Neural progenitor cell (in vitro differentiated cells): ENCODE results near the gene TREM2. TPM values are rescaled to one million over a fixed set of nuclear protein-coding genes. Genes with fewer than 3 reads are reported as not detected.
"Not testable (repeated sequence)": the region's sequence is repeated elsewhere in the genome, so short reads cannot be mapped to it uniquely, and the experiment has no call there.

Source experiments
- DNase-seq: peaks from one replicate; pipeline ENCODE4 v3.0.0-alpha.2; 2016; ENCODE audit warnings: low spot score
- H2AFZ ChIP-seq: fragments of 200-600 bp; sonication (generic); replicated peaks from 2 replicates; pipeline ENCODE4 v1.6.1; 2016; ENCODE audit warnings: antibody characterized with exemption
- H3F3A ChIP-seq: fragments of 200-600 bp; sonication (generic); 2 replicates; pipeline ENCODE4 v1.6.1; 2016; ENCODE audit warnings: antibody characterized with exemption, low read depth
- H3K27ac ChIP-seq: fragments of 200-600 bp; sonication (generic); 2 replicates; pipeline ENCODE4 v1.5.1; 2016; ENCODE audit warnings: mild to moderate bottlenecking
- H3K27me3 ChIP-seq: fragments of 200-600 bp; sonication (generic); 2 replicates; pipeline ENCODE4 v1.6.1; 2016; ENCODE audit warnings: mild to moderate bottlenecking, moderate library complexity
- H3K36me3 ChIP-seq: fragments of 200-600 bp; sonication (generic); 2 replicates; pipeline ENCODE4 v1.5.1; 2016
- H3K4me1 ChIP-seq: fragments of 200-600 bp; sonication (generic); 2 replicates; pipeline ENCODE4 v1.6.1; 2016; ENCODE audit warnings: mixed run types
- H3K4me2 ChIP-seq: fragments of 200-600 bp; sonication (generic); 2 replicates; pipeline ENCODE4 v1.6.1; 2016
- H3K4me3 ChIP-seq: fragments of 200-600 bp; sonication (generic); 2 replicates; pipeline ENCODE4 v1.5.1; 2016
- H3K79me2 ChIP-seq: fragments of 200-600 bp; sonication (generic); 2 replicates; pipeline ENCODE4 v1.6.1; 2016; ENCODE audit warnings: low read depth
- H3K9ac ChIP-seq: fragments of 200-600 bp; sonication (generic); 2 replicates; pipeline ENCODE4 v1.6.1; 2016
- H3K9me3 ChIP-seq: fragments of 200-600 bp; sonication (generic); 2 replicates; pipeline ENCODE4 v1.5.1; 2016; ENCODE audit warnings: low read depth
- H4K20me1 ChIP-seq: fragments of 200-600 bp; sonication (generic); 2 replicates; pipeline ENCODE4 v1.6.1; 2016; ENCODE audit warnings: low read depth
- H3K27ac Mint-ChIP-seq: 3 replicates; pipeline ENCODE4 v1.8.0; 2021; ENCODE audit warnings: mixed read lengths
- H3K27me3 Mint-ChIP-seq: 2 replicates; pipeline ENCODE4 v1.8.0; 2022; ENCODE audit warnings: low read depth, mild to moderate bottlenecking, inconsistent platforms, moderate library complexity, mixed read lengths; ENCODE audit not compliant: insufficient read depth
- H3K36me3 Mint-ChIP-seq: 3 replicates; pipeline ENCODE4 v1.8.0; 2021; ENCODE audit warnings: mixed read lengths
- H3K4me1 Mint-ChIP-seq: 3 replicates; pipeline ENCODE4 v1.8.0; 2021; ENCODE audit warnings: mixed read lengths
- H3K4me3 Mint-ChIP-seq: 3 replicates; pipeline ENCODE4 v1.8.0; 2021; ENCODE audit warnings: mild to moderate bottlenecking, moderate library complexity, mixed read lengths
- H3K9me3 Mint-ChIP-seq: 3 replicates; pipeline ENCODE4 v1.8.0; 2020; ENCODE audit warnings: mixed read lengths
- CTCF ChIP-seq: fragments of 200-600 bp; sonication (generic); IDR thresholded peaks from 2 replicates; pipeline ENCODE4 v1.5.1; 2017; ENCODE audit warnings: antibody characterized with exemption, mild to moderate bottlenecking
- EZH2 ChIP-seq: fragments of 200-600 bp; sonication (generic); IDR thresholded peaks from 2 replicates; pipeline ENCODE4 v1.6.1; 2017; ENCODE audit warnings: antibody characterized with exemption, mild to moderate bottlenecking, moderate library complexity
- EZH2phosphoT487 ChIP-seq: fragments of 200-600 bp; sonication (generic); IDR thresholded peaks from 2 replicates; pipeline ENCODE4 v1.6.1; 2017; ENCODE audit warnings: antibody characterized with exemption
- total RNA-seq: library from RNA; depleted of rRNA; stranded (reverse); fragments of >200 nt; gene quantifications from 2 replicates; pipeline ENCODE4 v1.2.3, GENCODE V29; 2015; ENCODE audit warnings: low replicate concordance

Gene TREM2
- total RNA-seq, 1 donor from 2014 or later, result not detected

GRCh38 chr6:41191569-41191968 is 28.7 kb upstream of the TREM2 start:
- Mint-ChIP-seq H3K27me3 (peaks cover 13% of the 10 kb centered on the region), H3K9me3 (peaks cover 11% of the 10 kb centered on the region), H3K36me3 (no peaks in the 10 kb centered on the region), H3K4me1 (peaks cover 7% of the 10 kb centered on the region), H3K27ac (no peak overlapping the region), H3K4me3 (no peak overlapping the region)
- Histone ChIP-seq H2AFZ (no peak overlapping the region), H3K4me3 (no peak overlapping the region), H3K27me3 (no peaks in the 10 kb centered on the region), H3F3A (no peaks in the 10 kb centered on the region), H3K9ac (no peak overlapping the region), H3K36me3 (no peaks in the 10 kb centered on the region), H3K9me3 (no peaks in the 10 kb centered on the region), H4K20me1 (no peaks in the 10 kb centered on the region), H3K27ac (no peak overlapping the region), H3K4me2 (no peak overlapping the region), H3K4me1 (no peaks in the 10 kb centered on the region), H3K79me2 (no peaks in the 10 kb centered on the region)
- DNase-seq, result peak; percentile 63
- TF ChIP-seq EZH2 (no peak), EZH2phosphoT487 (no peak), CTCF (peak; percentile 59)

- no peak overlapping the region for H3K9ac ChIP-seq
- H3K9me3 ChIP-seq, result no peaks in the 10 kb centered on the region
- H3K4me3 ChIP-seq, result no peak overlapping the region
- TF ChIP-seq EZH2 (no peak), CTCF (no peak), EZH2phosphoT487 (no peak)
- Mint-ChIP-seq H3K9me3 (peaks cover 11% of the 10 kb centered on the region), H3K4me1 (peaks cover 7% of the 10 kb centered on the region), H3K36me3 (no peaks in the 10 kb centered on the region), H3K27me3 (peaks cover 13% of the 10 kb centered on the region), H3K27ac (no peak overlapping the region), H3K4me3 (no peak overlapping the region)
- no peak overlapping the region for H3K27ac ChIP-seq
- no peak overlapping the region for H3K4me2 ChIP-seq
- no peaks in the 10 kb centered on the region for H3K27me3 ChIP-seq
- H3F3A ChIP-seq, result no peaks in the 10 kb centered on the region
- H3K36me3 ChIP-seq, result no peaks in the 10 kb centered on the region
- DNase-seq, result no peak
- H3K4me1 ChIP-seq, result no peaks in the 10 kb centered on the region
- no peaks in the 10 kb centered on the region for H3K79me2 ChIP-seq
- no peaks in the 10 kb centered on the region for H4K20me1 ChIP-seq
- H2AFZ ChIP-seq, result no peak overlapping the region
These were observed 27.9 kb upstream of the TREM2 start for GRCh38 chr6:41190791-41191190.

DNA sequence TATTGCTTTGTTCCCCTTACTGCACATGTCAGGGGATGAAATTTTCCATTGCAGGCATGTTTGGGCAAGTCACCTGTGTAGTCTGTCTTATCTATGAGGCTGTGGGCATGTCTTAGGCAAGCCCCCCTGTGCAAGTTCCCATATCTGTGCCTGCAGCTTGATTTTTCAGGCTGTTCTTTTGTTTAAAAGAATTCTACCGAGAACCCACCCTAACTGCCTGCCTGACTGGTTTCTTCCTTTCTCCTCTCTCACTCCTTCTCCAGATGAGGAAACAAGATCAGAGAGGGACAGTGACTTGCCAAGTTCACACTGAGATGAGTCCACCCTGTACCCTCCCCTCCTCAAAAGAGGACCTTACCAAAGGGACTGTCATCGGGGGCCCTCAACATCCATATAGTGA is 27.1 kb upstream of the TREM2 start:
- H3K27me3 ChIP-seq, result no peaks in the 10 kb centered on the region
- Mint-ChIP-seq H3K27ac (no peak overlapping the region), H3K36me3 (no peaks in the 10 kb centered on the region), H3K9me3 (peaks cover 11% of the 10 kb centered on the region), H3K4me1 (peaks cover 7% of the 10 kb centered on the region), H3K27me3 (peaks cover 16% of the 10 kb centered on the region), H3K4me3 (no peak overlapping the region)
- H3K27ac ChIP-seq, result no peak overlapping the region
- no peaks in the 10 kb centered on the region for H3K4me1 ChIP-seq
- H3K4me3 ChIP-seq, result no peak overlapping the region
- no peak for DNase-seq
- H3K9me3 ChIP-seq, result no peaks in the 10 kb centered on the region
- H3K9ac ChIP-seq, result no peak overlapping the region
- no peak overlapping the region for H2AFZ ChIP-seq
- H3K79me2 ChIP-seq, result no peaks in the 10 kb centered on the region
- no peak overlapping the region for H3K4me2 ChIP-seq
- H4K20me1 ChIP-seq, result no peaks in the 10 kb centered on the region
- H3K36me3 ChIP-seq, result no peaks in the 10 kb centered on the region
- TF ChIP-seq EZH2phosphoT487 (no peak), CTCF (no peak), EZH2 (no peak)
- no peaks in the 10 kb centered on the region for H3F3A ChIP-seq

- Mint-ChIP-seq H3K9me3 (peaks cover 11% of the 10 kb centered on the region), H3K27me3 (peaks cover 13% of the 10 kb centered on the region)
- not testable (repeated sequence) for H3K27ac Mint-ChIP-seq, H3K36me3 Mint-ChIP-seq, H3K27ac ChIP-seq, H3K4me3 Mint-ChIP-seq, H3K4me1 ChIP-seq, H2AFZ ChIP-seq, H3K79me2 ChIP-seq, DNase-seq, H3K9ac ChIP-seq, H3K4me2 ChIP-seq, H3K9me3 ChIP-seq, H3K27me3 ChIP-seq, H3K4me1 Mint-ChIP-seq, H3F3A ChIP-seq, H3K36me3 ChIP-seq, H4K20me1 ChIP-seq, H3K4me3 ChIP-seq
These were observed 26.1 kb upstream of the TREM2 start for GRCh38 chr6:41189046-41189445.
